Activated CD8-positive, alpha-beta T cell treated with anti-CD3 and anti-CD28 coated beads for 36 hours (primary cell): ENCODE data around the gene ELANE. TPM values are rescaled to one million over a fixed set of nuclear protein-coding genes. Genes with fewer than 3 reads are reported as not detected.

Experiments
- ATAC-seq: fragments of 200-7000 bp; cut with Tn5 transposase; one replicate; pipeline ENCODE4 v1.10.0; 2021; ENCODE audit warnings: mild to moderate bottlenecking, moderate library complexity
- CTCF ChIA-PET: fragments of 350-600 bp; sonication (Branson Sonifier 250); formaldehyde crosslinking; loops from one replicate; lab custom pipeline; 2021; ENCODE audit warnings: antibody characterized with exemption; lab: Charles Lee
- POLR2A ChIA-PET: fragments of 350-600 bp; sonication (Branson Sonifier 250); formaldehyde crosslinking; loops from one replicate; lab custom pipeline; 2021; ENCODE audit warnings: antibody characterized with exemption; lab: Charles Lee
- DNase-seq: peaks from one replicate; pipeline ENCODE4 v3.0.0-alpha.2; 2020
- H3K27ac Mint-ChIP-seq: one replicate; pipeline ENCODE4 v1.8.0; 2021; ENCODE audit warnings: mild to moderate bottlenecking, mixed read lengths
- H3K27me3 Mint-ChIP-seq: one replicate; pipeline ENCODE4 v1.8.0; 2021; ENCODE audit warnings: mixed read lengths
- H3K36me3 Mint-ChIP-seq: one replicate; pipeline ENCODE4 v1.8.0; 2021; ENCODE audit warnings: low read depth, mixed read lengths
- H3K4me1 Mint-ChIP-seq: one replicate; pipeline ENCODE4 v1.8.0; 2021; ENCODE audit warnings: low read depth, mixed read lengths
- H3K4me3 Mint-ChIP-seq: one replicate; pipeline ENCODE4 v1.8.0; 2021; ENCODE audit warnings: mild to moderate bottlenecking, moderate library complexity, mixed read lengths
- H3K9me3 Mint-ChIP-seq: one replicate; pipeline ENCODE4 v1.8.0; 2021; ENCODE audit warnings: mixed read lengths
- intact Hi-C: fragments of 100-400 bp; cut with micrococcal nuclease; formaldehyde crosslinking; loops from one replicate; pipeline ENCODE4 v1.10.0; 2022
- total RNA-seq, 2 experiments: library from RNA; stranded (reverse); gene quantifications; one replicate each; pipeline ENCODE4 v1.2.3, GENCODE V29; 2021
- TF ChIP-seq, protein P1 (sequence below): fragments of 200-600 bp; IDR thresholded peaks from one replicate; pipeline ENCODE4 v1.8.0; 2022; ENCODE audit warnings: antibody characterized with exemption, mild to moderate bottlenecking

ELANE gene
- total RNA-seq, 2 experiments from 2014 or later = not detected

DNA sequence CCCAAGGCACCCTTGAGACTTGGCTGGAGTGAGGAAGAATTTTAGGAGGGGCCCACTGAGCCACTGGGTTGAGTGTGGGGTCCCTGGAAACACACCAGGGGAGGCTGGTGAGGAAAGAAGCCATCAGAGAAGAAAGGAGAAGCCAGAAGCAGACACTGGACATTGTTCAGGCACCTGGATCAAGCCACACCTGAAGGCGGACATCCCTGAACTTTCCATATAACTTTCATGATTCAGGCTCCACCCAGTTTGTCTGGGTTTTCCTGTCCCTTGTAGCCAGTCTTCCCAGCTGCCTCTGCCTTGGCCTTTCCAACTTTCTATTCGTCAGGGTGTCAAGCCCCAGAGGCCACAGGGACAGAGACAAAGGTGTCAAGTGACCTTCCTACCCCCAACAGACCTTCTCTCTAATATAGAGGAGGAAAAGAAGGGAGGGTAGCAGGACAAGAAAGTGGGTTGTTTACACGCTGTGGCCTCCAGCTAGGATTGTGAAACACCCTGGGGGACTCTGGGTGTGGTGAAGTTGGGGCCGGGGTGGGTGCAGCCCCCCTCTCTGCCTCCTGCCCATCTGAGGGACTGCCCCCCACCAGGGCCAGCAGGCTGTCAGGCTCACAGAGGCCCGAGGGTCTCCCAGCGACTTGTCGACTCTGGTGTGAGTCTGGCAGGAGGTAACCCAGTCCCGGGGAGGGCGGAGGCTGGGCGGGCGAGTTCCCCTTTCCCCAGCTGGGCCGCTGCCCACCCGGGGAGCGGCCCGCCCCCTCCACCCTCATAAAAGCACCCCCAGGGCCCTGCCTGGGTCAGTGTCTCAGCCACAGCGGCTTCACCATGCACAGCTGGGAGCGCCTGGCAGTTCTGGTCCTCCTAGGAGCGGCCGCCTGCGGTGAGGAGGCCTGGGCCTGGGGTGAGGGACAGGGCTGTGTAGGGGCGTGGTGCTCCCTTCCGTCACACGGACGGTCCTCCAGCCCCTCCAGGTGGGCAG lies 7.1 kb downstream of the ELANE start, which contains the start of gene CFD:
CFD (plus strand) TSS at position 797 of the 976 bp plus-strand sequence; CDS start at position 823, 26 bp downstream.
- Mint-ChIP-seq H3K36me3 (no peaks in the 10 kb centered on the region), H3K27ac (no peak within 1 kb of the TSS), H3K4me1 (peaks cover 14% of the 10 kb centered on the region), H3K4me3 (no peak within 1 kb of the TSS), H3K9me3 (no peaks in the 10 kb centered on the region), H3K27me3 (peaks cover 14% of the 10 kb centered on the region)
- POLR2A ChIA-PET = interaction anchor here (0.9 kb wide), 1 partner anchor 34 kb away, joined by 3 read pairs; the partner anchor contains the start of genes MED16 and RNU6-9
- ATAC-seq = no peak
- DNase-seq = no peak
- TF ChIP-seq, protein P1, sequence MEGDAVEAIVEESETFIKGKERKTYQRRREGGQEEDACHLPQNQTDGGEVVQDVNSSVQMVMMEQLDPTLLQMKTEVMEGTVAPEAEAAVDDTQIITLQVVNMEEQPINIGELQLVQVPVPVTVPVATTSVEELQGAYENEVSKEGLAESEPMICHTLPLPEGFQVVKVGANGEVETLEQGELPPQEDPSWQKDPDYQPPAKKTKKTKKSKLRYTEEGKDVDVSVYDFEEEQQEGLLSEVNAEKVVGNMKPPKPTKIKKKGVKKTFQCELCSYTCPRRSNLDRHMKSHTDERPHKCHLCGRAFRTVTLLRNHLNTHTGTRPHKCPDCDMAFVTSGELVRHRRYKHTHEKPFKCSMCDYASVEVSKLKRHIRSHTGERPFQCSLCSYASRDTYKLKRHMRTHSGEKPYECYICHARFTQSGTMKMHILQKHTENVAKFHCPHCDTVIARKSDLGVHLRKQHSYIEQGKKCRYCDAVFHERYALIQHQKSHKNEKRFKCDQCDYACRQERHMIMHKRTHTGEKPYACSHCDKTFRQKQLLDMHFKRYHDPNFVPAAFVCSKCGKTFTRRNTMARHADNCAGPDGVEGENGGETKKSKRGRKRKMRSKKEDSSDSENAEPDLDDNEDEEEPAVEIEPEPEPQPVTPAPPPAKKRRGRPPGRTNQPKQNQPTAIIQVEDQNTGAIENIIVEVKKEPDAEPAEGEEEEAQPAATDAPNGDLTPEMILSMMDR = no peak
- intact Hi-C loops = loop anchor here (5.0 kb wide), 1 partner anchor 123 kb away; the partner anchor contains the start of gene WDR18
- CTCF ChIA-PET = interaction anchor here (0.7 to 1.3 kb wide), 4 partner anchors 9 to 125 kb away, joined by 3 to 4 read pairs (median 4); partner anchors contain the start of gene WDR18

- H3K27me3 Mint-ChIP-seq = peaks cover 14% of the 10 kb centered on the region
- TF ChIP-seq, protein P1 = no peak
- POLR2A ChIA-PET = interaction anchor here (1.3 to 2.8 kb wide), 2 partner anchors 11 to 31 kb away, joined by 3 to 9 read pairs; no protein-coding TSS in a partner anchor
- ATAC-seq = no peak
- no peaks in the 10 kb centered on the region for H3K36me3 Mint-ChIP-seq
- no peak for DNase-seq
- no peak overlapping the region for H3K27ac Mint-ChIP-seq
- H3K9me3 Mint-ChIP-seq = no peaks in the 10 kb centered on the region
- peaks cover 14% of the 10 kb centered on the region for H3K4me1 Mint-ChIP-seq
- intact Hi-C loops = no loop called here
- H3K4me3 Mint-ChIP-seq = no peak overlapping the region
- CTCF ChIA-PET = no interaction called here
Measured at GRCh38 chr19:861141-861755, 9.1 kb downstream of the ELANE start.

- DNase-seq (peak; percentile 72), ATAC-seq (peak; percentile 47)
- peaks cover 14% of the 10 kb centered on the region for H3K4me1 Mint-ChIP-seq
- POLR2A ChIA-PET = interaction anchor here (2.8 kb wide), 1 partner anchor 10 kb away, joined by 9 read pairs; no protein-coding TSS in a partner anchor
- CTCF ChIA-PET = interaction anchor here (0.9 to 2.1 kb wide), 2 partner anchors 45 to 58 kb away, joined by 3 to 28 read pairs; no protein-coding TSS in a partner anchor
- H3K27me3 Mint-ChIP-seq = peaks cover 14% of the 10 kb centered on the region
- H3K27ac Mint-ChIP-seq = no peak overlapping the region
- TF ChIP-seq, protein P1 = no peak
- intact Hi-C loops = loop anchor here (2.0 kb wide), 1 partner anchor 59 kb away; no protein-coding TSS in a partner anchor
- no peak overlapping the region for H3K4me3 Mint-ChIP-seq
- H3K36me3 Mint-ChIP-seq = no peaks in the 10 kb centered on the region
- H3K9me3 Mint-ChIP-seq = no peaks in the 10 kb centered on the region
Measured at GRCh38 chr19:861756-862580, 9.9 kb downstream of the ELANE start.

- Mint-ChIP-seq H3K36me3 (no peaks in the 10 kb centered on the region), H3K4me3 (peak overlapping the region; percentile 33), H3K4me1 (peaks cover 14% of the 10 kb centered on the region), H3K27me3 (peaks cover 13% of the 10 kb centered on the region), H3K9me3 (no peaks in the 10 kb centered on the region), H3K27ac (no peak overlapping the region)
- ChIA-PET CTCF (interaction anchor here (0.8 to 2.5 kb wide), 11 partner anchors 45 to 378 kb away, joined by 3 to 31 read pairs (median 4); partner anchors contain the start of genes KISS1R and WDR18), POLR2A (interaction anchor here (1.3 to 2.8 kb wide), 5 partner anchors 9 to 121 kb away, joined by 3 to 9 read pairs (median 5); partner anchors contain the start of gene WDR18)
- ATAC-seq (peak; percentile 64), DNase-seq (peak; percentile 84)
- intact Hi-C loops = loop anchor here (2.0 kb wide), 1 partner anchor 58 kb away; no protein-coding TSS in a partner anchor
- TF ChIP-seq, protein P1 = no peak
Measured at GRCh38 chr19:862581-863314, 10.6 kb downstream of the ELANE start.
